ENCODE data around the gene PDE6B.
A peak's percentile ranks its signal among the peaks of the same experiment; 100 is the strongest.

PDE6B gene

GRCh38 chr4:676871-677235 is 51.5 kb downstream of the PDE6B start:
- Histone ChIP-seq H3K9me3 (no peaks in the 10 kb centered on the region), H3K27me3 (ENCODE audit: low read depth) (no peaks in the 10 kb centered on the region), H3K4me3 (no peak overlapping the region), H3K4me1 (peaks cover 16% of the 10 kb centered on the region), H3K36me3 (replicated peaks) (peaks cover 18% of the 10 kb centered on the region)
- in situ Hi-C loops (cut with MboI; ENCODE audit: low sequenced_read_pairs), result no loop called here
- no peak for DNase-seq (ENCODE audit: low spot score in 2 of 2)

DNA sequence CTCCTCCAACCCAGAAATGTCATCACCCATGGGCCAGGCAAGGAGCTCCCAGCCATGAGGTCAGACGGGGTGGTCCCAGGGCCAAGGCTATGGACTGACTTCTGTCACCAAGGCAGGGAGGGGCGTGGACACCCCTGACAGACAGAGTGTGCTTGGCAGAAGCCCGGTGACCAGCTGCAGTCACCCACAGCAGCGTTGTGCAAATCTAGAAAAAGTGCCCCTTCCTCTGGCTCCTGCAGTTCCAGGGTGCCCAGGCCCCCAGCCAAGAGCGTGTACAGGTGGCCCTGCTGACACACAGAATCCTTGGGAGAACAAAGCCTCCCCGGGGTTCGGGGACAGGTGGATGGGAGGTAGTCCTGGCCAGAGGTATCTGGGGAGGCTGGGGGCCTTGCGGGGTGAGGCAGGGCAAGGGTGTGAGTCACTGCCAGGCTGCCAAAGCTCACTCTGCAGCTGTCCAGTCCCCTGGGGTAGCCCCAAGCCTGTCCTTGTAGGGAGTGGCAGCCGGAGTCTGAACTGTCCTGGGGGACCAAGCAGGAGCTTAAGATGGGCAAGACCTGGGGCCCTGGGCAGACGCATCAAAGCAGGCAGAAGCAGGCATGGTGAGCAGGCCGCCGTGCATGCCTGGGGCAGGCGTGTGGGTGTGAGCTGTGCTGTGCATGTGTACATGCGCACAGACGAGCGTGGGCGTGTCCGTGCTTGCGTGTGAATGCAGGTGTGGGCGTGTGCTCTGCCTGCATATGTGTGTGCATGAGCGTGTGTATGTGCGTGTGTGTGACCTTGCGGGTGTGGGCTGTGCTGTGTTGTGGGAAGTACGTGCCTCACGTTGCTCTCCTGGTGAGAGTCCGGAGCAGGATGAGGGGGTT is 52.3 kb downstream of the PDE6B start:
- Histone ChIP-seq H3K9me3 (no peaks in the 10 kb centered on the region), H3K27me3 (ENCODE audit: low read depth) (no peaks in the 10 kb centered on the region), H3K4me3 (no peak overlapping the region), H3K36me3 (replicated peaks) (peaks cover 10% of the 10 kb centered on the region), H3K4me1 (peaks cover 16% of the 10 kb centered on the region)
- DNase-seq (ENCODE audit: low spot score in 2 of 2), result no peak
- in situ Hi-C loops (cut with MboI; ENCODE audit: low sequenced_read_pairs), result no loop called here

- in situ Hi-C loops (cut with MboI; ENCODE audit: low sequenced_read_pairs), result no loop called here
- Histone ChIP-seq H3K4me3 (no peak overlapping the region), H3K4me1 (peaks cover 10% of the 10 kb centered on the region; the same call in 1 of the 2 replicates), H3K36me3 (replicated peaks) (peaks cover 2% of the 10 kb centered on the region), H3K27me3 (ENCODE audit: low read depth) (no peaks in the 10 kb centered on the region), H3K9me3 (no peaks in the 10 kb centered on the region)
- no peak for DNase-seq (ENCODE audit: low spot score in 2 of 2)
Measured at GRCh38 chr4:678331-679103, 53.1 kb downstream of the PDE6B start.

DNA sequence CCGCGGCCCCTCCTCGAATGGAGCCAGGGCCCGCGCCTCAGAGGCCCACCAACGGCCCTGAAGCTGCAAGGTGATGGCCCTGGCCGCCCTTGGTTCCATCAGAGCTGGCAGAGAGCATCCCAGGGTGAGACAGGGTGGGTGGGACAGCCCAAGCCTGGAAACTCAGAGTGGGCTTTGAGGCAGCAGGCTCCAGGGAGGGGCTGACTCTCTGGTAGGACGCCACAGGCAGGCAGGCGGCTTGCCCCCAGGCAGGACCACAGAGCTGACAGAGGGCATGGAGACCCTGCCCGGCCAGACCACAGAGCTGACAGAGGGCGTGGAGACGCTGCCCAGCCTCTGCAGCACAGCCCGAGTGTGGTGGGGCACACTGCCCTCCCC is 53.7 kb downstream of the PDE6B start:
- H3K4me1 ChIP-seq, result peaks cover 16% of the 10 kb centered on the region; the same call in 1 of the 2 replicates
- H3K4me3 ChIP-seq, result no peak overlapping the region
- in situ Hi-C loops (cut with MboI; ENCODE audit: low sequenced_read_pairs), result no loop called here

GRCh38 chr4:679629-680028 is 54.3 kb downstream of the PDE6B start:
- Histone ChIP-seq H3K36me3 (replicated peaks) (no peaks in the 10 kb centered on the region; the same call in 1 of the 2 replicates), H3K4me3 (no peak overlapping the region), H3K9me3 (no peaks in the 10 kb centered on the region), H3K4me1 (peaks cover 18% of the 10 kb centered on the region; the same call in 1 of the 2 replicates), H3K27me3 (ENCODE audit: low read depth) (no peaks in the 10 kb centered on the region)
- in situ Hi-C loops (cut with MboI; ENCODE audit: low sequenced_read_pairs), result no loop called here
- no peak for DNase-seq (ENCODE audit: low spot score in 2 of 2)

More for the DNA sequence above, 53.7 kb downstream of the PDE6B start:
- no peak for DNase-seq (ENCODE audit: low spot score in 2 of 2)
- Histone ChIP-seq H3K36me3 (replicated peaks) (no peaks in the 10 kb centered on the region; the same call in 1 of the 2 replicates), H3K9me3 (no peaks in the 10 kb centered on the region), H3K27me3 (ENCODE audit: low read depth) (no peaks in the 10 kb centered on the region)

DNA sequence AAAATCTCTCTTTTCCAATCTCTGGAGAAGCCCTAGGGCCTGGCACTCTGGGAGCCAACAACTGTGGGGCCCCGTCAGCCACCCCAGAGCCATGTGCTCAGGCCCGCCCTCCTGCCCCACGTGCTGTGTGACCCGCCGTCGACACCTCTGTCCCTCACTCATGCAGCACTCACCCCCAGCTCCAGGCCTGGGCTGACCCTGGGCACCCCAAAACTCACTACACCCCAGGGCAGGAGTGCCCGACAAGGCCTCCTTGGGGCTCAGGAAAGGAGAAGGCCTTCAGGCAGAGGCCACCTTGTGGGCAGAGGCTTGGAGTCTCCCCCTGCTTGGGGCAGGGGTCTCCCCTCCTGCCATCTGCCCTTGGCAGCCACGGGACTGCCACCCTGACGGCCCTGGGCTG is 54.7 kb downstream of the PDE6B start:
- Histone ChIP-seq H3K4me1 (peaks cover 18% of the 10 kb centered on the region; the same call in 1 of the 2 replicates), H3K27me3 (ENCODE audit: low read depth) (no peaks in the 10 kb centered on the region), H3K36me3 (replicated peaks) (no peaks in the 10 kb centered on the region), H3K4me3 (no peak overlapping the region), H3K9me3 (no peaks in the 10 kb centered on the region)
- in situ Hi-C loops (cut with MboI; ENCODE audit: low sequenced_read_pairs), result no loop called here
- no peak for DNase-seq (ENCODE audit: low spot score in 2 of 2)

GRCh38 chr4:680551-680927 is 55.2 kb downstream of the PDE6B start:
- no peaks in the 10 kb centered on the region for H3K27me3 ChIP-seq (ENCODE audit: low read depth)
- DNase-seq (ENCODE audit: low spot score in 2 of 2), result no peak
- in situ Hi-C loops (cut with MboI; ENCODE audit: low sequenced_read_pairs), result no loop called here
- no peaks in the 10 kb centered on the region for H3K36me3 ChIP-seq (replicated peaks)
- no peaks in the 10 kb centered on the region for H3K9me3 ChIP-seq
- peak overlapping the region; percentile 32; the same call in 1 of the 2 replicates for H3K4me3 ChIP-seq
- peaks cover 14% of the 10 kb centered on the region; the same call in 1 of the 2 replicates for H3K4me1 ChIP-seq

- Histone ChIP-seq H3K4me1 (peaks cover 14% of the 10 kb centered on the region; the same call in 1 of the 2 replicates), H3K27me3 (ENCODE audit: low read depth) (no peaks in the 10 kb centered on the region), H3K4me3 (peak overlapping the region; percentile 32), H3K36me3 (replicated peaks) (no peaks in the 10 kb centered on the region), H3K9me3 (no peaks in the 10 kb centered on the region)
- in situ Hi-C loops (cut with MboI; ENCODE audit: low sequenced_read_pairs), result no loop called here
- peak in 1 of 2 experiments; percentile 82 for DNase-seq (ENCODE audit: low spot score in 2 of 2)
Measured at GRCh38 chr4:680928-681645, 55.7 kb downstream of the PDE6B start.

GRCh38 chr4:681736-682451 is 56.5 kb downstream of the PDE6B start:
- H3K4me3 ChIP-seq, result peak overlapping the region; percentile 17
- H3K36me3 ChIP-seq (replicated peaks), result no peaks in the 10 kb centered on the region
- peaks cover 14% of the 10 kb centered on the region; the same call in 1 of the 2 replicates for H3K4me1 ChIP-seq
- DNase-seq (ENCODE audit: low spot score in 2 of 2), result peak; percentile 36 to 77
- in situ Hi-C loops (cut with MboI; ENCODE audit: low sequenced_read_pairs), result no loop called here
- no peaks in the 10 kb centered on the region for H3K27me3 ChIP-seq (ENCODE audit: low read depth)
- H3K9me3 ChIP-seq, result no peaks in the 10 kb centered on the region

DNA sequence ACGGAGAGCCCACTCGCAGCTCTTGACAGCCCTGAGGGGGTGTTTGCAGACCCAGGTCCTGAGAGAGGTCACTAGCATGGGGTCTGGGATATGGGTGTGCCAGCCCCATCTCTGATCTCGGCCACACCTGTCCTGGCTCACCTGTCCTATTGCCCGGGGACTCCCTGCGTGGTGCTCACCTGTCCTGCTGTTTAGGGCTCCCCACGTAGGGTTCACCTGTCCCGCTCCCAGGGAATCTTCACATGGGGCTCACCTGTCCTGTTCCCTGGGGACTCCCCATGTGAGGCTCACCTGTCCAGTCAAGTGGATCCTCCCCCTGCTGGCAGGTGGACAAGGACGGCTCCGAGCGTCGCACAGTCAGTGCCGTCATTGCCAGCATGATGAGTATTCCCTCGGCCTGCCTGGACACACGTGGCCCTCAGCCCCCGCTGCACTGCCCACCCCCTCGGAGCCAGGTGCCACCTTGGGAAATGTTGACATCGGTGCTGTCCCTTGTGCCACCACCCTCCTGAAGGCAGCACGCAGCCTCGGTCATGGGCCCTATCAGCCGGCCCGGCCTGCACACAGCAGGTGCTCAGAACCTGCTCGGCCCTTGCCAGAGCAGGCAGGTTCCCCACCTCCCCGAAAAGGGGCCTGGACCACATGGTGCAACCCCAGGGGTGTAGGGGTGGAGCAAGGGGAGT is 57.3 kb downstream of the PDE6B start:
- DNase-seq (ENCODE audit: low spot score in 2 of 2), result no peak
- in situ Hi-C loops (cut with MboI; ENCODE audit: low sequenced_read_pairs), result no loop called here
- H3K27me3 ChIP-seq (ENCODE audit: low read depth), result no peaks in the 10 kb centered on the region
- peaks cover 14% of the 10 kb centered on the region; the same call in 1 of the 2 replicates for H3K4me1 ChIP-seq
- no peaks in the 10 kb centered on the region for H3K36me3 ChIP-seq (replicated peaks)
- H3K9me3 ChIP-seq, result no peaks in the 10 kb centered on the region
- H3K4me3 ChIP-seq, result no peak overlapping the region

GRCh38 chr4:683247-683897 is 58.0 kb downstream of the PDE6B start:
- no peak for DNase-seq (ENCODE audit: low spot score in 2 of 2)
- H3K4me3 ChIP-seq, result no peak overlapping the region

GRCh38 chr4:683982-684622 is 58.7 kb downstream of the PDE6B start:
- in situ Hi-C loops (cut with MboI; ENCODE audit: low sequenced_read_pairs), result no loop called here
- Histone ChIP-seq H3K36me3 (replicated peaks) (no peaks in the 10 kb centered on the region), H3K27me3 (ENCODE audit: low read depth) (no peaks in the 10 kb centered on the region), H3K4me3 (no peak overlapping the region), H3K4me1 (peaks cover 14% of the 10 kb centered on the region; the same call in 1 of the 2 replicates), H3K9me3 (no peaks in the 10 kb centered on the region)
- DNase-seq (ENCODE audit: low spot score in 2 of 2), result peak; percentile 43 to 87

More at GRCh38 chr4:683247-683897, 58.0 kb downstream of the PDE6B start:
- Histone ChIP-seq H3K27me3 (ENCODE audit: low read depth) (no peaks in the 10 kb centered on the region), H3K9me3 (no peaks in the 10 kb centered on the region), H3K36me3 (replicated peaks) (no peaks in the 10 kb centered on the region), H3K4me1 (peaks cover 14% of the 10 kb centered on the region; the same call in 1 of the 2 replicates)
- in situ Hi-C loops (cut with MboI; ENCODE audit: low sequenced_read_pairs), result no loop called here
